ENCODE measurements around the gene HSD3B7.

Gene HSD3B7

GRCh38 chr16:31029272-31029671 is 44.3 kb downstream of the HSD3B7 start:
- DNase-seq (ENCODE audit: low read depth), result no peak

- no peak for DNase-seq (ENCODE audit: low read depth)
Measured at GRCh38 chr16:31031276-31031675, 46.3 kb downstream of the HSD3B7 start.

GRCh38 chr16:31032736-31033708 is 48.0 kb downstream of the HSD3B7 start, which contains the start of gene STX4:
STX4 (plus strand) TSS chr16:31033558; CDS start chr16:31033806, 248 bp downstream.
- DNase-seq (ENCODE audit: low read depth), result peak; percentile 99

- peak; percentile 74 for DNase-seq (ENCODE audit: low read depth)
Measured at GRCh38 chr16:31033709-31034492, 48.9 kb downstream of the HSD3B7 start.

- no peak for DNase-seq (ENCODE audit: low read depth)
Measured at GRCh38 chr16:31036691-31037090, 51.7 kb downstream of the HSD3B7 start.

All from T-helper 22 cell (primary cell).